ENCODE measurements around the gene UBAC2. TPM values are rescaled to one million over a fixed set of nuclear protein-coding genes. Genes with fewer than 3 reads are reported as not detected.

UBAC2 gene
- total RNA-seq, 2 donors from 2014 or later = 40.2 to 43.0 TPM

DNA sequence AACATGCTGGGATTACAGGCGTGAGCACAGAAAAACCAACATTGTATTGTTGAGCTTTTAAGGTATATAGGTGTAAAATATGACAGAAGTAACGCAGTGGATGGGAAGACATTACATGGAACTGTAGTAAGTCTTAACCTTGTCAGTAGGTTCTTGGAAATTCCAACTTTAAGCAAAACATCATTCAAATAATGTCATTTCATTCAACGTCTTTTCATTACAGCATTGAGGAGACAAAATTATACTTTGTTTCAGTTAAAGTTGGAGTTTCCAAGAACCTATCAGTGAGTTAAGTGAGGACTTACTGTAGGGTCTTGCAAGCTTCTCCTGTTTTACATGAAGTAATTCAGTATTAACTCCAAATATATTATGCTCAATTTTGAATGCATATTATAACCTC is 133.6 kb downstream of the UBAC2 start:
- DNase-seq (no peak), ATAC-seq (no peak)
- intact Hi-C loops (cut with DNase I) = no loop called here

DNA sequence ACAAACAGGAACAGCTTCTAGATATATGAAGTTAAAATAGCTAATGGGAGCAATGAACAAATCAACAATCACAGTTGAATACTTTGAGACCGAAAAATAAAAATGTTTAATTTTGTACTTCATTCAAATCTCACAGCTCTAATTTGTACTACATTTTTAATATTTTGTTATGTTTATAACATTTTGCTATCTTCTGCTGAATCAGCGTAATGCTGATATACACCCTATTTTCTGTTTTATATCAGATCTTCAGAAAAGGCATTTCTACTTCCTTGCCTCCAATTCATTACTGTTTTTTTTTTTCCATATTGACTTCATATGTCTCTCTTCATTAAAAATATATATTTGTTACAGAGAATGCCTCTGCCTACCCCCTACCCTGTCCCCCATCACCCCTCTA is 134.4 kb downstream of the UBAC2 start:
- ATAC-seq (no peak), DNase-seq (no peak)
- intact Hi-C loops (cut with DNase I) = no loop called here

DNA sequence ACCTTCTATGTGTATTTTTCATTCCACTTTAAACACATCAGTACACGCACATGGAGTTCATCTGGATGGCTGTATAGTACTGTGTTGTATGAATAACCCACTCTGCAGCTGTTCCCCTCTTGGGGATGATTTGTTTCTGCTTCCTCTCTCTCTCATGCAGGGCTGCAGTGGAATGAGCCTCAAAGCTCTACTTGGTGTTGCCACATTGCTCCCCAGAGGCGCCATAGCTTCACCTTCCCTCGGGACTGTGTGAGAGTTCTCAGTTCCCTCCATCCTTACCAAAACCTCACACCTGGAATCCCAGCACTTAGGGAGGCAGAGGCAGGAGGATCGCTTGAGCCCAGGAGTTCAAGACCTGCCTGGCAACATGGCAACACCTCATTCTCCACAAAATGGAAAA is 134.9 kb downstream of the UBAC2 start:
- ATAC-seq = peak in 1 of 2 donors; percentile 27
- no peak for DNase-seq
- intact Hi-C loops (cut with DNase I) = no loop called here

DNA sequence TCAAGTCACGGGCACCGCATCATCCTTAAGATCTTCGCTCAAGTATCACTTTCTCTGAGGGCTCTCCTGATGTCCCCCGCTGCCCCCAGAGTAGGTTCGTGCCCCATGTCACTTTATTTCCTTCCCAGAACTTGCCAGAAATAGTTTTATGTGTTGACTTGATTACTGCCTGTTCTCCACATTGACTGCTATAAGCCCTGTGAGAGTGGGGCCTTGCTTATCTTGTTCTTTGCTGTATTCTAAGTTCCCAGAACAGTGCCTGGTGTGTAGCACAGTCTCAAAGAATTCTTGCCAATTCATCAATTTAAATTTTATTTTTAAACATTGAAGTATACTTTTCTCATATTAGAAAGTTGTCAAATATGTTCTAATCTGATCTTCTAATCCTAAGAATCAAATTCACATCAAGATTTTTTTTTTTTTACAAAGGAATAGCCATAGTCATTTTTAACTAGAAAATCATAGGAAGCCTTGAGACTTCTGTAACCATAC is 138.6 kb downstream of the UBAC2 start:
- no peak for DNase-seq
- ATAC-seq = peak; percentile 9 to 39
- intact Hi-C loops (cut with DNase I) = no loop called here

DNA sequence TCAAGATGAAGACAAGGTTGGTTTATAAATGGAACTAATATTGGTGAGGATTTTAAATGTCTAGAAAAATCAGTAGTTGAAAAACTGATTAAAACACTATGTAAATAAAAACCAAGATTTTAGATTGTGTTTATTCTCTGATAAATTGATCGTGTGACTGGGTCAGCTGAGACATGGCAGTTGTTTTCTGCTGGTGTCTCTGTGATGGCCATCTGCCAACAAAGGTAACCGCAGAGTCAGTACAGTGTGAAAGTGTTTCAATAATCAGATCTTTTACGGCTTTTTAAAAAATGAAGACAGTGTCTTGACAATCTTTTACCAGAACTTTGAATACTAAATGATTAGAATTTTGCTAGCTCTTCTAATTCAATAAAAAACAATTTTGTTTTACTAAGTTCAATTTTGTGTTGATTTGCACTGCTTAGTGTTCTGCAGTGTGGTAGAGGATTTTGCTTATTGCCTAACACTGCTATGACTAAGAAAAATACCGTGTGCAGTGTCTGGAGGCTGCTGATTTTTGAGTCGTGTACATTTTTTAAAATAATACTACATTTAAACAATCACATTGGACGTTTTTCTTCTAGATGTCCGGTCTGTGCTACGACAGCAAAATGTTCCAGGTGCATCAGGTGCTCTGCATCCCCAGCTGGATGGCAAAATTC is 139.2 kb downstream of the UBAC2 start:
- peak in 1 of 2 donors; percentile 53 for ATAC-seq
- DNase-seq = no peak
- intact Hi-C loops (cut with DNase I) = no loop called here

DNA sequence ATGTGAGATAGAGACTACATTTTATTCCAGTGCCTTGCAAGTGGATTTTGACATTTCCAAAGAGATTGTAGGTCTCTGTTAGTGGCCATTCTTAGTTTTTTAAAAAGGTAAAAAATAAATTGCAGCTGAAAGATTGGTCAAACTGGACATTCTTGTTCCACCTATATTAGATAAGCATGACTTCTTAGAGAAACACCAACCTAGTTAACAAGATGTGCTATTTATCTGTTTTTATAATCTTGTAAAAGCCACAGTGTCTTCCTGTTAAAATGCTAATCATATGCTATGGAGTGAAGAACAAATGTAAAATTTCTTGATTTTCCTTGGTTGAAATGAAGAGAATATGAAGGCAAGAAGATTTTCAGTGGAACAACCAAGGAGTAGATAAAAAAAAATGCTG is 140.0 kb downstream of the UBAC2 start:
- ATAC-seq (no peak), DNase-seq (no peak)
- intact Hi-C loops (cut with DNase I) = no loop called here

DNA sequence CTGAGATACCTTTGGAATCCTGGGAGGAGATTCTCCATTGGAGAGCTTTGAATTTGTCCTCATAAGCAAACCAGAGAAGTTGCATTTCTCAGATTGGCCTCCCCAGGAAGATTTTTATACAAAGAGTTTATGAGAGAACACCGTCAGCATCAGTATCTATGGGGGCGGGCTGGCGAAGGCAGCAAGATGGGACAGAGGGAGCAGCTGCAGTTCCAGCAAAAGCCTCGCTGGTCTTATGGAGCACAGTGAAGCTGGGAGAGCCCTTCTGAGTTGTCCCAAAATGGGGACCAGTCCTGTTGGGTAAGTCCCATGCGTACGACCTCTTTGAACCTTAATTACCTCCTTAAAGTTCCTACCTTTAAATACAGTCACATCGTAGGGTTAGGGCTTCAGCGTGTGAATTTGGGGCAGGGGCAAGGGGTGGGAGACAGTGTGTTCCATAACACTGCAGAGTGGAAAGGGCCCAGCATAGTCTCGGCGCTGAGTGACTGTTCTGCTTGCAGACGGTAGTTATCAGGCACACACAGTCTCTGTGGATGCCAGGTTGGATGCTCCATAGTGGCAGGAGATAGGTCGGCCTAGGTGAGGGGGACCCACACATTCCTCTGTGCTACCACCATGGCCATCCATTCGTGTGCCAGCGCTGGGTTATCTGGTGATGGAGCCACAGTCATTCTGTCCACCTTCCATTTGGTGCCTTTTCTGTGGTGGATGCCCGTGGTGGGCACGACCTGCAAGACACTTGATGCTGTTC is 141.5 kb downstream of the UBAC2 start:
- intact Hi-C loops (cut with DNase I) = no loop called here
- DNase-seq (no peak), ATAC-seq (no peak)

DNA sequence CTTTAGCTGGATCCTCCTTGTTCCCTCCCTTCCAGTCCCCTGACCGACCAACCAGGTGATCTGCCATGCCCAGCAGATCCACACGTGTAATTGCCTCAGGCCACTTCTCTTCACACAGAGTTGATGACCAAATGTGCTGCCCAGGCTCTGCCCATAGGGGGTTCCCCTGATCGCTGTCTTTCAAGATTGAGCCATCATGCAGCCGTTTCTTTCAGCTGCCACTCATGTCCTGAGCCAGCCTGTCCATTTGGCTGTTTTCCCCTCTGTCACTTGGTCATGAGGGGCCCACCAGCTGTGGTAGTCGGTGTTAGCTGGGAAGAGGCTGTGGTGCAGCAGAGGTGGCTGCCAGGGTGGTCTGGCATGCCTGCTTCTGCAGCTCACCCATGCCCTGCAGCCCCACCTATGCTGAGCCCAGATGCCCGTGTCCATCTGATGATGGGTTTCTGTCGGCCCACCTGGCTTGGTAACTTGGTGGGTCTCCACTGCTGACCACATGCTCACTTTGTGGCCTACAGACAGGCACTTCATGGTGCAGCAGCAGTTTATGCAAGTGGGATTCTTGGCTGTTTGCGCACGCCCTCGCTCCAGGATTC is 142.2 kb downstream of the UBAC2 start:
- ATAC-seq = no peak
- intact Hi-C loops (cut with DNase I) = no loop called here

DNA sequence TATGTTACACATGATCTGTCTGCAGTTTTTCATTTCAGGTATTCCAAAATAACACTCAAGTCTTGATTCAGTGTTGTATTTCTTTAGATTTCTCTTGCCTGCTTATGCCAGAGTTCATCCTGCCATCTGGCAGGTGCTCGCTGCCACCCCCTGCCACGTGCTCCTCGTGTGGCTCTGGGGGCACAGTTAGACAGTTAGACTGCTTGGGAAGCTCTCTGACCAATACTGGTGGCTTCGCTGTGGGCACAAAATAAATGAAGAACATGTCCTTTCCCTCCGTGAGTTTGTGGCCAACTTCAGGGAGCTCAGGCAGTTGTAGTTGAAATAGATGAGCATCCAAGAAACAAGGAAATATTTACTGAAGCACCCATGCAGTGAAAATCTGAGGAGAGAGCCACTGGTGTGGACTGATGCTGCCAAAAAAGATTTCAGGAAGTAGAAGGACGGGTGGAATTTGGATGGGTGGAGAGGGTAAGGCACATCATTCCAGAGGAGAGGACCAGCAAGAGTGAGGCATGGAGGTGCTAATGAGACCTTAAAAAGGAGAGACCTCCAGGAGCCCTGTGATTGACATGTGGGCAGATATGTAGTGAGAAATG is 144.1 kb downstream of the UBAC2 start:
- DNase-seq (no peak), ATAC-seq (no peak)
- intact Hi-C loops (cut with DNase I) = no loop called here

More for the DNA sequence above, 142.2 kb downstream of the UBAC2 start:
- DNase-seq = no peak

DNA sequence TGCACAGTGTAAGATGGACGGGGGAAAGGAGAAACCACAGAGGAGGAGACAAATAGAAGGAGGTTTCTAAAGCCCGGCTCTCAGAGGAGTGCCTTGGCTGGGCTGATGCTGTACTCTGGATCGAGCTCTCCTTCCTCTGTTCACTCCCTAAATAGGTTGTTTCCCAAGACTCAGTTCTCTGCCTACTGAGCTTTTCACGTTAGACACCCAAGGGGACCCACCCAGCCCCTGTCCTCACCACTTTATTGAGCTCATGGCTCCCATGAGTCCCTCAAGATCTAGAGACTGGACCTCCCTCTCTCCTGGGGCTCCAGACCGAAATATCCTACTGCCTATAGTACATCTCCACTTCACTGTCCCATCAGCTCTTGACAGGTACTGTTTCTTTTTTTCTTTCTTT is 144.7 kb downstream of the UBAC2 start:
- DNase-seq (no peak), ATAC-seq (no peak)
- intact Hi-C loops (cut with DNase I) = no loop called here

DNA sequence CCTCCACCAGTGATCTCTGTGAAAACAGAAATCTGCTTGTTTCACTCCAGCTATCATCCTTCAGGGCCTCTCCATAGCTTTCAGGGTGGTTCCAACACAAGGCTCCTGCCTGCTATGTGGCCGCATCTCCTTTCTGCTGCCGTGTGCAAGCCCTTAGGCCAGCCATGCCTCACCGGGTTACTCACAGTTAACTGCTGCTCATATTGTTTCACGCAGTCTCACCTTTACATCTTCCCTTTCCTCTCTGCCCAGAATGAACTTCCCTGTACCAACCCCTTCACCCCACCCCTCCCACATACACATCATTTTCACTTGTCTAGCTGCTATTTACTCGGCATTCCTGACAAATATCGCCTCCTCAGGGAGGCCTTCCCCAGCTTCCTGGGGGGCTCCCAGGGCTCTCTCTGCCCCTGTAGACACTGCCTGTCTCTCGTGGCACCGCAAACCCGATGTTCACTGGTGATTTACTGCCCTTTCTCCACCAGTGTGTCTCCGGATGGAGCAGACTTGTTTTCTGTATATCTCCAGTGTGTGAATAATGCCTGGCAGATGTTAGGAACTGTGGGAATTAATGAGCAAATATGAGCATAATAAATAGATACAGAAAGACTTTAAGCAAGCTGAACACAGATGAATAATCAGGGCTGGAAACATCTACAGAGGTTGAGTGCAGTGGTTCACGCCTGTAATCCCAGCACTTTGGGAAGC is 145.8 kb downstream of the UBAC2 start:
- intact Hi-C loops (cut with DNase I) = no loop called here
- no peak for ATAC-seq
- no peak for DNase-seq

DNA sequence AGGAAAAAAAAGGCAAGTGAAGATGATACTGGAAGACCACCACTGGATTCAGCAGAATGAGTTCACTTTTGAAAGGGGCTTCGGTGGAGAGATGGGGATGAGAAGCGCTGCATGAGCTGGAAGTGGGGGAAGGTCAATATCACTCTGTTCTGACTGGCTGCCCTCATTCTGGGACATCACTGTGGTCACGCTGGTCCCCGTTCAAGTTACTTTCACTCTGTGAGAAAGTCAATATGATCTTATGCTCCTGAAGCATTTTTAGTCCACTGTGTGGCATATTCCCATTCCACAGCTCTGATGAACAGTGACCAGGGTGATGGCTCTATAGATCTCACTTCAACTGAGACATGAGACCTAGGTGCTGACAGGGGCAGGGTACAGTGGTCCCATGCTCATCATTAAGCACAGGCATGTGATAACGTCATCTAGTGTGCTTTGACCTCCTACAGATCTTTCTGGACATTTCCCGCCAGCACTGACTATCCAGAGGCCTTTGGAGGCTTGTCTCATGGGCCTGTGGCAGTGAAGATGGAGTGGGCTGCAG is 146.8 kb downstream of the UBAC2 start:
- intact Hi-C loops (cut with DNase I) = no loop called here
- no peak for DNase-seq
- ATAC-seq = no peak

DNA sequence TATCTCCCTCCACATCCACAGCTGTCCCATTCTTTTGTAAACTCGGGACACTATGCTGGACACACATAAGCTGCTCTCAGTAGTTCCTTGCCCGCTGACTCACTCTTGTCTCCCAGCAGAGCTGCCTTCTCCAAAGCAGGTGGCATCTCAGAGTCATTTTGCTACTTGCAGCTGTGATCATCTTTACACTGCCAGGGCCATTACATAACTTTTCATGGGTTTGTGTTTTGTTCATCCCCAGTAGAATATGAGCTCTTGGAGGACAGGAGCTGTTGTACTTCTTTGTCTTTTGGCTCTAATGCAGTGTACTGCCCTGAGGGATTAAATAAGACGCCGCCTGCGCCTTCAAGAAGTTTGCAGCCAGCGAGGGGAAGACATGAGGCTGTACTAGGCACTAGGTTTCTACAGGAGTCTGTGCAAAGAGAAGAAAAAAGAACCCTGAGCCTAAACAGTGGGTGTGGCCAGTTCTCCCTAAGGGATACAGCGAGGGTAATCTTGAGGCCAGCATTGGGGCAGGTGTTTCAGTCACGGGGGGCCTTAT is 147.3 kb downstream of the UBAC2 start:
- DNase-seq (no peak), ATAC-seq (no peak)
- intact Hi-C loops (cut with DNase I) = no loop called here

DNA sequence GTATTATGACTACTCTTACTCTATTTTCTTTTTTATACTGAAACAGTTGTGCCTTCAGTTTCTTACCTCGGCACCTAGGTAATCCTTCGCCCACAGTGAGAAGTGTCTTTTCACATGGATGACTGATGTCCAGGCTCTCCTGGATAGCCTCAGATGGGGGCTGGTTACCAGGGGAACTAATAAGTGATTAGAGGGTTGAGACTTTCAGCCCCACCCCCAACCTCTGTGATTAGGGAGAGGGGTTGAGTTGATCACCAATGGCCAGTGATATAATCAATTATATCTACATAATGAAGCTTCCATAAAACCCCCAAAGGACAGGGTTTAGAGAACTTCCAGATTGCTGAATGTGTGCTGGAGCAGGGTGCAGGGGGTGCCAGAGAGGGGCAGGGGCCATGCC is 149.5 kb downstream of the UBAC2 start:
- ATAC-seq (no peak), DNase-seq (no peak)
- intact Hi-C loops (cut with DNase I) = no loop called here

DNA sequence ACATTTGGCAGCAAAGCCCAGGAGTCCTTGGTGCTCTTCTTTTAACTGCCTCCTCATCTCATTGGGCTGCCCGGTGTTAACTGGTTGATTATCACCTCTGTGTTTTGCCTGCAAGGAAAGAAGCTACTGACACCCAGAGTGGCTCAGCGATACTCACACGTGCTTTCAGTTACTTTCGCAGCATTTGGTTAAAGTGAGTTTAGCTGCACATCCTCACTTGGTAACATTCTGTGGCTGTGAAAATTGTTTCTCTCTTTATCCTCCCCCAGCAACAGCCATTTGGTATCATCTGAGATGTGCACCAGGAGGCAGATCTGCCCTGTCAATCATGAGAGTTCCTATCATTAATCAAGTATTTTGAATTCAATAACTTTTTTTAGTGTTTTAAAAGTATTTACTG is 151.1 kb downstream of the UBAC2 start:
- ATAC-seq (peak in 1 of 2 donors; percentile 14), DNase-seq (no peak)
- intact Hi-C loops (cut with DNase I) = no loop called here

DNA sequence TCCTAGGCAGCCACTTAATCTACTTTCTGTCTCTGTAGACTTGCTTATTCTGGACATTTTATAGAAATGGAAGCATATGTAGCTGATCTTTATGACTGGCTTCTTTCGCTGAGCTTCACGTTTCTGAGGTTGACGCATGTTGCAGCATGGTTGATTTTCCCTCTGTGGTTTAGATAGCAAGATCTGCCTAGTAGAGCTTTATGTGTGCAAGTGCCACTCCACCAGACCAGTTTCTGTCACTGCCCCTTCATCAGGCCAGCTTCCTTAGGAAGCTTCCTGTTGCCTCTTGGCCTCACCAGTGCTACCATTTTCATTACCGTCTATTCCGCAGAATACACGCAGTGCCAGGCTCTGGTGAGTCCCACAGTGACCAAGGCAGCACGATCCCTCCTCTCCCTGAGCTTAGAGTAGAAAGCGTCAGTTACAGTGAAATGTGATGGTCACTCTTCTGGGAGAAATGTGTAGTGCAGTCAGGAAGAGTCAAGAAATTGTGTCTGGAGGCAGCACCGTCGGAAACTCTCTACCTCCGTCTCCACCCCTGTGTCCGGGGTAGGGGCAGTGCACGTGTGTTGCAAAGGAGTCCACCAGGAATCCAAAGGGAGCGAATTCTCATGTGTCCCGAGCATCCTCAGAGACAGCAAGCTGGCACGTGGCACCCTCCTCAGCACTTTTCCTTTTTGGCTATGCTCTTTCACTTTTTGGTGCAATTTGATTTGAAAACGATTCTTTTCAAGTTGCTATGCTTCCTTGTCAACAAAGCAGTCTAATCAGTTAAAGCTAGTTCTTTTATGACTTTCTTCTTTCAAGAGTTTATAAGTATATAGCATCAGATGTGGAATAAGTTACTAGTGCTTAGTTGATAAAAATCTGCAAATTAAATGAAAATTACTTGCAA is 151.9 kb downstream of the UBAC2 start:
- DNase-seq = no peak
- intact Hi-C loops (cut with DNase I) = no loop called here
- no peak for ATAC-seq

DNA sequence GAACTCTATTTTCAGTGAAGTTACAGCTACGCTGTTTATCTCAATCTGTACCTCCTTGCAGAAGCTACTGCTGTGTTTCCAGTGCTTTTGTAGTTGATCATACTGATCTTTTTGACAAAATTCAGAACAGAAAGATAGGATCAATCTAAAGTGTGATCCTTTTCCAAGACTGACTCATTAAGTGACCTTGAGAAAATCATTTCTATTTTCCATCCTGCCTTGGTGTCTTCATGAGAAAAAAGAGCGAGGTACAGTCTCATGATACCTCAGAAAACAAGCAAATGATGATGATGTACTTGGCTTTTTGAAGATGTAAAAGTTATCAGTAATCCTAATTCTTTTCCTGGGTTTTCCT is 152.6 kb downstream of the UBAC2 start:
- no peak for ATAC-seq
- intact Hi-C loops (cut with DNase I) = no loop called here
- no peak for DNase-seq

DNA sequence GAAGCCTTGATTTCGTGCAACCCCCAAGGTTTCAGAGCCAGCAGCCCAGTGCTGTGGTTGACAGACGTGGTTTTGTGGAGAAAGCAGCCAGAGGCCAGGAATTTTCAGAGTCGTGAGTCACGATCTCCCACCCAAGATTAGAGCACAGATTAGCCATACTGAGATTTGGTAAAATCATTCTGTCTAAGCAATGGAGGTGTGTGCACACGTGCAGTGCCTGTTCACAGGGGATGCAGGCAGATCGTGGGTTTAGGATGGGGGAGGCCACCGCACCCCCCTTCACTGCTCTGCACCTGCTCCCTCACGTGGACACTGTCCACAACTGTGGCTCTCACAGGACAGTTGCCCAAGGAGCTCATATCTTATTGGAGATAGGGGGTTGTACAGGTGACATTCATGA is 153.2 kb downstream of the UBAC2 start:
- DNase-seq (no peak), ATAC-seq (no peak)
- intact Hi-C loops (cut with DNase I) = no loop called here
